Fibroblast of skin of left quadriceps (primary cell): ENCODE data around the gene PPARD.
"Not testable (repeated sequence)": the region's sequence is repeated elsewhere in the genome, so short reads cannot be mapped to it uniquely, and the experiment has no call there.

ENCODE experiments used
- DNase-seq, 2 experiments: peaks; one replicate each; pipeline ENCODE4 v3.0.0-alpha.2; 2013; ENCODE audit warnings: low read depth in 2 of 2

PPARD gene

GRCh38 chr6:35381132-35381531 lies 38.8 kb downstream of the PPARD start:
- DNase-seq: no peak

- DNase-seq: no peak
Observed at GRCh38 chr6:35382015-35382414, 39.7 kb downstream of the PPARD start.

- peak in 1 of 2 experiments; percentile 29 for DNase-seq
Observed at GRCh38 chr6:35385457-35386202, 43.3 kb downstream of the PPARD start.

- DNase-seq: no peak
Observed at GRCh38 chr6:35386989-35387388, 44.6 kb downstream of the PPARD start.

GRCh38 chr6:35388030-35388429 lies 45.7 kb downstream of the PPARD start:
- no peak for DNase-seq

GRCh38 chr6:35388772-35389352 lies 46.5 kb downstream of the PPARD start:
- no peak for DNase-seq

DNA sequence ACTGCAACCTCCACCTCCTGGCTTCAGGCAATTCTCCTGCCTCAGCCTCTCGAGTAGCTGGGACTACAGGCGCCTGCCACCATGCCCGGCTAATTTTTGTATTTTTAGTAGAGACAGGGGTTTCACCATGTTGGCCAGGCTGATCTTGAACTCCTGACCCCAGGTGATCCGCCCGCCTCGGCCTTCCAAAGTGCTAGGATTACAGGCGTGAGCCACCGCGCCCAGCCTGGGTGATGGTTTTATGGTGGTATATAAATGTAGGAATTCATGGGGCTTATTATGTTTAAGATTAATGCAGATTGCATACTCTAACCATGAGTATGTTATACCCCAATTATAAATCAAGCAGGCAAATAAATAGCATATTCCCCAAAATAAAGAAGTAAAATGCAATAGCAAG lies 47.0 kb downstream of the PPARD start:
- DNase-seq: not testable (repeated sequence)

- DNase-seq: peak; percentile 71 to 72
Observed at GRCh38 chr6:35391240-35391968, 49.0 kb downstream of the PPARD start.

- no peak for DNase-seq
Observed at GRCh38 chr6:35392111-35392702, 49.8 kb downstream of the PPARD start.

DNA sequence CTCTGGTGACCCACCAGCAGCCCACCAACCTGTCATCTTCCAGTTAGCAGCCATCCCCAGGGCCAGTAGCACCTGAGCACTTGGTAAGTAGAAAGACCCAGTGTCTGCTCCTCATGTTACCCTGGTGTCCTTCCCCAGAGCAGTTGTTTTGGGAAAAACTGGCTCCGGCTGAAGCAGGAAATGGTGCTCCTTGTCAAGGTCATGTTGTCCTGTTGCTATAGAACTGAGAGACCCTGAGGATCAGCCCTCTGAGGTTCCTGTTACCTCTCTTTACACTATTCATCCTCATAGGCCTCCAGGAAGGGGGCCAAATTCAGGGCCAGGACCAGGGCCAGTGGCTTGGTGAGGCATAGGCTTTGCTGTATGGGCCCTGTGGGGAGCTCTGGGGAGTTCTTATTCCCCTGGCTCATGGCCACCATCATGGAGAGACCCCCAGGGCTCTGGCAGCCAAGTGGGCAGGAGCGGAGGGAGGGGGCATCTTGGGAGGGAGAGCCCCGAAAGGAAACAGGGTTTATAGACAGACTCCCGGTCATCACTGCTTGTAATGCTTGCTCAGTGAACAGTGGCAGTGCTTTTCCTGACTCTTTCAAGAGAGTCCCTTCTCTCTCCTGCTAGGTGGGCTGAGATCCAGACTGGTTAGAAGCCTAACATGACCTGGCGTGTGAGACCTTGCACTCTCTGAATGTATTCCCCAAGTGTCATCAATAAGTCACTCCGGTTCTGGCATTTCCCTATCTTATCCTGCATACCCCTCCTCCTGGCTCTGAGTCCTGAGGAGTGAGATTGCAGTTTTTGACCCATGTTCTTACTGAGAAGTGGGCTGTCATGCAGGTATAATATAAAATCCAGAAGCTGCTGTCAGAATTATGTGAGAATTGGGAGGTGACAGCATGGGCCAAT lies 50.7 kb downstream of the PPARD start:
- no peak for DNase-seq

DNA sequence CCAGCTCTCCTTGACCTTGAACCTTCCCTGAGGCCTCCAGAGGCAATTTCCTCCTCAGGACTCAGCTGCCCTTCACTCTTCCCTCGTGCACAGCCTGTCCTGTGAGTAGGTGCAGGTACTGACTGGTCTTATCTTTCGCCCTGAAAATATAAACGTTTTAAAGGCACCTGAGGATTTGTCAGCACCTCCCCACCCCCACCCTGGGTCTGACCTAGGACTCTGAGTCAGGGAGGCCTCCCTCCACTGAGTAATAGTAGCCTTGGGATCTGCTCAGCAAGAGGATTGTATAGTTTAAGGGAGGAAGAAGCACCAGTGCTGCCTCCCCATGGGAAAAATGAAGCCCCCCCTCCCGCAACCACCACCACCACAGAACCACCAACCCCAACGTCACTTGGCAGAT lies 54.6 kb downstream of the PPARD start:
- no peak for DNase-seq

- no peak for DNase-seq
Observed at GRCh38 chr6:35397806-35398418, 55.6 kb downstream of the PPARD start.

DNA sequence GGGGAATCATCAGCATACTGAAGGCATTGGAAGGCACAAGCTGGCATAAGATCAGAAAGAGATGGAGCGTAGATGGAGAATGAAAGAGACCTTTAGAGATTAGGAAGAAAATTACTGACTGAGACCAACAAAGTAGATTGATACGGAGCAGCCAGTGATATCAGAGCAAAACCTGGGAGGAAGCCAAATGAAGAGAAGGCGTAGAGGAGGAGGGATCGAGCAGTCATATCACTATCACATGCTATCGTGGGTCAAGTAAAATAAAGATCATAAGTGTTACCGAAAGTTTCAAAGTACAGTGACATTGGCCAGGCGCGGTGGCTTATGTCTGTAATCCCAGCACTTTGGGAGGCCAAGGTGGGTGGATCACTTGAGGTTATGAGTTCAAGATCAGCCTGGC lies 56.2 kb downstream of the PPARD start:
- DNase-seq: no peak

GRCh38 chr6:35400111-35400510 lies 57.8 kb downstream of the PPARD start:
- DNase-seq: no peak

DNA sequence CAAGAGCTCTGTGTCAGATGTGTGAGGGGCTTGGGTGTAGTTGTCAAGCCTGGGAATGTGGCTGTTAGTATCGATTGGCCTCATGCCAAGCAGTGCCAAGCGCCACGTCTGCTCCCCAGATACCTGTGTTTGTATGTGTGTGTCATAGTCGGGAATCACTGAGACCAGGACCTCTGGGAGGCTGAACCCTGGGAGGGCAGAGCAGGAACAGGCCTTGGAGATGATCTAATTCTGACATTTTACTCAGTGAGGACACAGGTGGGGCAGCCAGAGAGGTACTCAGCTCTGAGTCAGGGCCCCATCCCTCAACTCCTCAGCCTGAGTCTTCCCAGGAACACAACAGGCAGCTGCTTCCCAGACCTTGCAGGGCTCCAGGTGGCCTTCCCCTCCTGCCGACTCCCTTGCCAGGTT lies 58.5 kb downstream of the PPARD start:
- no peak for DNase-seq

GRCh38 chr6:35401514-35401913 lies 59.2 kb downstream of the PPARD start:
- DNase-seq: no peak

- DNase-seq: no peak
Observed at GRCh38 chr6:35402136-35402855, 59.9 kb downstream of the PPARD start.

- no peak for DNase-seq
Observed at GRCh38 chr6:35402856-35403191, 60.5 kb downstream of the PPARD start.

- DNase-seq: no peak
Observed at GRCh38 chr6:35403544-35404442, 61.4 kb downstream of the PPARD start.
